A549 (cell line): ENCODE measurements around the gene SLC12A8. TPM values are rescaled to one million over a fixed set of nuclear protein-coding genes. Genes with fewer than 3 reads are reported as not detected.

Source experiments
- ATAC-seq, 2 experiments: fragments of 200-7000 bp in 1 of 2; fragments of >200 bp in 1 of 2; cut with Nextera tagmentation in 1 of 2; cut with Tn5 transposase in 1 of 2; 3 replicates each; pipeline versions ENCODE4 v1.8.0 to v1.9.1; 2018 to 2020; ENCODE audit warnings: mild to moderate bottlenecking in 1 of 2, moderate library complexity in 1 of 2
- CTCF ChIA-PET: fragments of 300-600 bp; sonication (Branson Sonifier 250); formaldehyde crosslinking; extraction: SDS; loops from one replicate; lab custom pipeline; 2021; ENCODE audit warnings: antibody characterized with exemption, inconsistent platforms; lab: Yijun Ruan, JAX
- POLR2A ChIA-PET: fragments of 350-600 bp; formaldehyde crosslinking; extraction: SDS; loops from one replicate; lab custom pipeline; 2021; ENCODE audit warnings: antibody characterized with exemption, inconsistent platforms; lab: Yijun Ruan, JAX
- DNase-seq, 2 experiments: peaks; one replicate each; pipeline versions ENCODE4 v3.0.0 to v3.0.0-alpha.2; 2011 to 2016; ENCODE audit warnings: low read depth in 1 of 2, low spot score in 1 of 2
- FAIRE-seq: peaks from 2 replicates; lab custom pipeline; 2011; peaks lifted over from hg19 to GRCh38; lab: Jason Lieb, UNC
- H3K27ac ChIP-seq, 2 experiments: fragments of >200 bp; sonication (Bioruptor Twin); formaldehyde crosslinking; 3 replicates each; pipeline ENCODE4 v1.5.1; 2016 to 2017
- H3K4me1 ChIP-seq: fragments of >200 bp; sonication (Bioruptor Twin); formaldehyde crosslinking; 3 replicates; pipeline ENCODE4 v1.6.1; 2016
- H3K4me2 ChIP-seq: fragments of >200 bp; sonication (Bioruptor Twin); formaldehyde crosslinking; 3 replicates; pipeline ENCODE4 v1.6.1; 2016
- H3K4me3 ChIP-seq: fragments of >200 bp; sonication (Bioruptor Twin); formaldehyde crosslinking; 3 replicates; pipeline ENCODE4 v1.5.1; 2016
- H3K9me3 ChIP-seq: fragments of >200 bp; sonication (Bioruptor Twin); formaldehyde crosslinking; 3 replicates; pipeline ENCODE4 v1.6.1; 2016
- FOSL2 ChIP-seq, 2 experiments: fragments of 450-650 bp in 1 of 2; fragments of >200 bp in 1 of 2; sonication (Bioruptor Twin) in 1 of 2; formaldehyde crosslinking; IDR thresholded peaks; 2 replicates each; pipeline versions ENCODE4 v1.5.0 to v1.6.1; 2016 to 2020; ENCODE audit warnings: mild to moderate bottlenecking in 1 of 2, moderate library complexity in 1 of 2
- FOXS1 ChIP-seq: fragments of 250-450 bp; sonication (Bioruptor Pico); IDR thresholded peaks from 2 replicates; pipeline ENCODE4 v1.5.0; 2020; ENCODE audit warnings: mild to moderate bottlenecking, moderate library complexity
- HEYL ChIP-seq: fragments of 250-450 bp; sonication (Bioruptor Pico); IDR thresholded peaks from 2 replicates; pipeline ENCODE4 v1.8.0; 2021; ENCODE audit warnings: mild to moderate bottlenecking, moderate library complexity
- HOXA7 ChIP-seq: fragments of 250-450 bp; sonication (Bioruptor Pico); IDR thresholded peaks from 2 replicates; pipeline ENCODE4 v1.5.0; 2020; ENCODE audit warnings: mild to moderate bottlenecking, moderate library complexity
- KDM5A ChIP-seq: fragments of 200-600 bp; sonication (generic); IDR thresholded peaks from 2 replicates; pipeline ENCODE4 v1.6.1; 2016; ENCODE audit warnings: antibody characterized with exemption, mild to moderate bottlenecking
- NR3C1 ChIP-seq: fragments of >200 bp; sonication (Bioruptor Twin); formaldehyde crosslinking; IDR thresholded peaks from 3 replicates; pipeline ENCODE4 v1.6.1; 2017
- POLR2AphosphoS2 ChIP-seq: conservative IDR thresholded peaks from 2 replicates; pipeline ENCODE4 v1.6.1; 2012; ENCODE audit warnings: low read length, improper control_type of control experiment, inconsistent platforms
- REST ChIP-seq: fragments of 200-600 bp; sonication (generic); IDR thresholded peaks from 2 replicates; pipeline ENCODE4 v1.6.1; 2016; ENCODE audit warnings: antibody characterized with exemption, mild to moderate bottlenecking, moderate library complexity
- SREBF2 ChIP-seq: fragments of 450-650 bp; IDR thresholded peaks from 2 replicates; pipeline ENCODE4 v1.6.1; 2014; ENCODE audit warnings: mild to moderate bottlenecking, moderate library complexity
- USF2 ChIP-seq: fragments of 450-650 bp; IDR thresholded peaks from 2 replicates; pipeline ENCODE4 v1.6.1; 2014; ENCODE audit warnings: antibody characterized with exemption
- WGBS: methylation state at CpG from one replicate; pipeline ENCODE4 v1.1.6; 2017; ENCODE audit errors: missing lambda C conversion rate; 5-methylcytosine and 5-hydroxymethylcytosine counted together
- polyA plus RNA-seq, 4 experiments: library from polyadenylated mRNA; depleted of rRNA in 3 of 4; stranded (reverse); fragments of >200 nt; fragmentation: RNase III in 1 of 4; extraction: RNeasy Plus Mini Kit Qiagen cat#74134 plus additional on column Dnase treatment in 1 of 4; gene quantifications; 2 replicates in 3 of 4; 3 replicates in 1 of 4; pipeline ENCODE4 v1.2.3, GENCODE V29; 2011 to 2017
- TF ChIP-seq, protein P1 (sequence below): IDR thresholded peaks from 2 replicates; pipeline ENCODE4 v1.6.1; 2012

The SLC12A8 gene
- polyA plus RNA-seq, 2 of the 4 experiments (the other 2 are of a cell fraction) = 1.1 to 4.2 TPM

GRCh38 chr3:125058959-125059358 is 153.6 kb downstream of the SLC12A8 start:
- POLR2A ChIA-PET = no interaction called here
- peak overlapping the region; percentile 13 to 87; a peak in 2 of 6 replicates for H3K27ac ChIP-seq
- no peaks in the 10 kb centered on the region for H3K9me3 ChIP-seq
- no peak overlapping the region for H3K4me3 ChIP-seq
- H3K4me2 ChIP-seq = no peak overlapping the region
- FAIRE-seq (no peak), ATAC-seq (no peak), DNase-seq (no peak)
- H3K4me1 ChIP-seq = peaks cover 59% of the 10 kb centered on the region
- 93% methylated on average over 2 of the region's 3 CpGs for WGBS
- TF ChIP-seq HEYL (CRISPR knock-in tag) (no peak), POLR2AphosphoS2 (no peak)
- CTCF ChIA-PET = interaction anchor here (0.7 to 1.2 kb wide), 3 partner anchors 58 to 298 kb away, joined by 3 read pairs; no protein-coding TSS in a partner anchor

DNA sequence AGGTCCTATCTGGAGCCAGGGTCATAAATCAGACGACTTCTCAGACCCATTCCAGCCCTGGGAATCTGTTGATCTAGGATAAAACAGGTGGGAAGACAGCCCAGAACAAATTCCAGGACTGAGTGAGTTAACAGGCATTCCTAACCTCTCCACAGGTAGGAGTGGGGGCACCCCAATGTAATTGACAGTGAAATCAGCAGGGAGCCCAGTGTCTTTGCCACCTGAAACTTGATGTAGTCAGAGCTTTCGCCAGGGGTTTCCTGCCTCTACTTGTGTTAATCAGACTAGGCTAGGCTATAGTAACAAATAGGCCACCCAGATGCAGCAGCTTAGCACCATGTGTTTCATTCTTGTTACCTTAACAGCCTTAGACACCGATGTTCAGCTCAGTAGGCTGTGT is 154.0 kb downstream of the SLC12A8 start:
- ChIA-PET CTCF (interaction anchor here (0.7 to 1.2 kb wide), 3 partner anchors 58 to 297 kb away, joined by 3 read pairs; no protein-coding TSS in a partner anchor), POLR2A (no interaction called here)
- Histone ChIP-seq H3K9me3 (no peaks in the 10 kb centered on the region), H3K27ac (0 out of 6 replicates have a peak overlapping the region, but pooled peaks have one; percentile 10 to 87), H3K4me3 (no peak overlapping the region), H3K4me1 (peaks cover 55% of the 10 kb centered on the region), H3K4me2 (no peak overlapping the region)
- TF ChIP-seq HOXA7 (CRISPR knock-in tag) = no peak
- no peak for TF ChIP-seq FOXS1 (CRISPR knock-in tag)
- TF ChIP-seq, protein P1, sequence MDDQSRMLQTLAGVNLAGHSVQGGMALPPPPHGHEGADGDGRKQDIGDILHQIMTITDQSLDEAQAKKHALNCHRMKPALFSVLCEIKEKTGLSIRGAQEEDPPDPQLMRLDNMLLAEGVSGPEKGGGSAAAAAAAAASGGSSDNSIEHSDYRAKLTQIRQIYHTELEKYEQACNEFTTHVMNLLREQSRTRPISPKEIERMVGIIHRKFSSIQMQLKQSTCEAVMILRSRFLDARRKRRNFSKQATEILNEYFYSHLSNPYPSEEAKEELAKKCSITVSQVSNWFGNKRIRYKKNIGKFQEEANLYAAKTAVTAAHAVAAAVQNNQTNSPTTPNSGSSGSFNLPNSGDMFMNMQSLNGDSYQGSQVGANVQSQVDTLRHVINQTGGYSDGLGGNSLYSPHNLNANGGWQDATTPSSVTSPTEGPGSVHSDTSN = no peak
- TF ChIP-seq USF2 = no peak
- no peak for TF ChIP-seq NR3C1
- no peak for ATAC-seq
- FAIRE-seq = no peak
- DNase-seq = no peak
- WGBS = 75% methylated on average over 3 of the region's 3 CpGs

GRCh38 chr3:125057186-125057850 is 155.2 kb downstream of the SLC12A8 start:
- peak overlapping the region; percentile 83 to 89; a peak in 4 of 6 replicates for H3K27ac ChIP-seq
- 65% methylated on average over 3 of the region's 3 CpGs for WGBS
- H3K4me3 ChIP-seq = no peak overlapping the region
- H3K4me1 ChIP-seq = peaks cover 58% of the 10 kb centered on the region
- no peaks in the 10 kb centered on the region for H3K9me3 ChIP-seq
- CTCF ChIA-PET = interaction anchor here (1.1 to 1.7 kb wide), 5 partner anchors 62 to 132 kb away, joined by 3 to 4 read pairs (median 3); no protein-coding TSS in a partner anchor
- ATAC-seq = peak in 1 of 2 experiments; percentile 25; a peak in 2 of 6 replicates
- POLR2A ChIA-PET = interaction anchor here (0.6 kb wide), 1 partner anchor 63 kb away, joined by 7 read pairs; no protein-coding TSS in a partner anchor
- TF ChIP-seq SREBF2 (no peak), REST (no peak), FOSL2 (IDR thresholded peaks at IDR 0.05) (peak; percentile 37; the same call in 1 of the 2 replicates), FOSL2 (CRISPR knock-in tag; IDR thresholded peaks at IDR 0.05) (peak; percentile 66), KDM5A (no peak)
- TF ChIP-seq, all 56 proteins: peak for 1
- FAIRE-seq (no peak), DNase-seq (no peak)
- H3K4me2 ChIP-seq = peak overlapping the region; percentile 99
